OCI-LY3 (cell line): ENCODE results near the gene KCNK4.

Experiments
- EZH2phosphoT487 ChIP-seq: fragments of 200-600 bp; shearing (Covaris generic); IDR thresholded peaks from 2 replicates; pipeline ENCODE4 v1.6.1; 2018; ENCODE audit warnings: antibody characterized with exemption, mixed run types, low read depth
- TF ChIP-seq, protein P1 (sequence below): fragments of 200-600, 300-600 bp; sonication (generic); IDR thresholded peaks from 2 replicates; pipeline ENCODE4 v1.5.1; 2014; ENCODE audit warnings: antibody characterized with exemption, low read length, low read depth

DNA sequence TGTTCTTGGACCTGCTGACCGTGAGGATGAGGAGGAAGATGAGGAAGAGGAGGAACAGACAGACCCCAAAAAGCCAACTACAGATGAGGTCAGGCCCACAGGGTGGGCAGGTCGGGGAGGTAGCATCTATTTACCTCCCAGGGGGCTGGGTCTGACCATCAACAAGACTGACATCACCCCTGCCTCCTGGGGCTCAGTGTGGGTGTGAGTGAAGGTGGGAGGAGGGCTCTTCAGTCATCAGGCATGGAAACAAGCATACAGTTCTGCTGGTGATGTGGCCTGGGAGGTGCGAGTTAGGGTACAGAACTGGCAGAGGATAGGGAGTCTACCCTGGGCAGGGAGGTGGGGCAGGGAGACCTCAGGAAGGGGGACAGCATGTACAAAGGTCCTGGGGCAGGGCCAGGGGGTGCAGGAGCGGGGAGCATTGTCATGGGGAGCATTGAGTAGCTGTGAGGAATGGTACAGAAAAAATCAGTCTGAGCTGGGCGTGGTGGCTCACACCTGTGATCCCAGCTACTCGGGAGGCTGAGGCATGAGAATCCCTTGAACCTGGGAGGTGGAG lies 30.9 kb upstream of the KCNK4 start:
- TF ChIP-seq, protein P1, sequence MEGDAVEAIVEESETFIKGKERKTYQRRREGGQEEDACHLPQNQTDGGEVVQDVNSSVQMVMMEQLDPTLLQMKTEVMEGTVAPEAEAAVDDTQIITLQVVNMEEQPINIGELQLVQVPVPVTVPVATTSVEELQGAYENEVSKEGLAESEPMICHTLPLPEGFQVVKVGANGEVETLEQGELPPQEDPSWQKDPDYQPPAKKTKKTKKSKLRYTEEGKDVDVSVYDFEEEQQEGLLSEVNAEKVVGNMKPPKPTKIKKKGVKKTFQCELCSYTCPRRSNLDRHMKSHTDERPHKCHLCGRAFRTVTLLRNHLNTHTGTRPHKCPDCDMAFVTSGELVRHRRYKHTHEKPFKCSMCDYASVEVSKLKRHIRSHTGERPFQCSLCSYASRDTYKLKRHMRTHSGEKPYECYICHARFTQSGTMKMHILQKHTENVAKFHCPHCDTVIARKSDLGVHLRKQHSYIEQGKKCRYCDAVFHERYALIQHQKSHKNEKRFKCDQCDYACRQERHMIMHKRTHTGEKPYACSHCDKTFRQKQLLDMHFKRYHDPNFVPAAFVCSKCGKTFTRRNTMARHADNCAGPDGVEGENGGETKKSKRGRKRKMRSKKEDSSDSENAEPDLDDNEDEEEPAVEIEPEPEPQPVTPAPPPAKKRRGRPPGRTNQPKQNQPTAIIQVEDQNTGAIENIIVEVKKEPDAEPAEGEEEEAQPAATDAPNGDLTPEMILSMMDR: no peak
- no peak for TF ChIP-seq EZH2phosphoT487
